T-helper 2 cell treated with Interferon-gamma antibody and Interleukin-4, amounts not matched to agents 100 ng/mL and 5 ng/mL, for 36 hours (primary cell): Measurements from ENCODE around the gene DRAP1. TPM values are rescaled to one million over a fixed set of nuclear protein-coding genes. Genes with fewer than 3 reads are reported as not detected.

ENCODE experiments used
- intact Hi-C: fragments of 100-400 bp; cut with micrococcal nuclease; formaldehyde crosslinking; loops from one replicate; pipeline ENCODE4 v1.15.1; 2023
- total RNA-seq: library from RNA; stranded (reverse); gene quantifications from 2 replicates; pipeline ENCODE4 v1.2.3, GENCODE V29; 2022

The DRAP1 gene
- total RNA-seq, 1 donor from 2014 or later, result 131 TPM

- intact Hi-C loops, result loop anchor here (1.0 kb wide), 2 partner anchors 10 to 19 kb away; partner anchors contain the start of genes C11orf68, CCDC85B and DRAP1
Measured at GRCh38 chr11:65900125-65900898, 18.9 kb upstream of the DRAP1 start, which contains the start of gene FOSL1. Gene FOSL1 (minus strand): TSS chr11:65900388. CDS start chr11:65900339, 49 bp downstream.

DNA sequence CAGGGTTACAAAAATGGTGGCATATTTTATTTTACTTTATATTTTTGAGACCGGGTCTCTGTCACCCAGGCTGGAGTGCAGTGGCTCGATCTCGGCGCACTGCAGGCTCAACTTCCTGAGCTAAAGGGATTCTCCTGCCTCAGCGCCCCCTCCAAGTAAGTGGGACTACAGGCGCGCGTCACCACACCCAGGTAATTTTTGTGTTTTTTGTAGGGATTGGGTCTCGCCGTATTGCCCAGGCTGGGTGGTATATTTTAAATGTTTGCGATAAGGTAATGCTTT is 18.4 kb upstream of the DRAP1 start:
- intact Hi-C loops, result loop anchor here (1.0 kb wide), 2 partner anchors 11 to 18 kb away; partner anchors contain the start of genes C11orf68, CCDC85B and DRAP1

- intact Hi-C loops, result no loop called here
Measured at GRCh38 chr11:65903068-65903481, 16.2 kb upstream of the DRAP1 start.

- intact Hi-C loops, result no loop called here
Measured at GRCh38 chr11:65903715-65904114, 15.5 kb upstream of the DRAP1 start.

DNA sequence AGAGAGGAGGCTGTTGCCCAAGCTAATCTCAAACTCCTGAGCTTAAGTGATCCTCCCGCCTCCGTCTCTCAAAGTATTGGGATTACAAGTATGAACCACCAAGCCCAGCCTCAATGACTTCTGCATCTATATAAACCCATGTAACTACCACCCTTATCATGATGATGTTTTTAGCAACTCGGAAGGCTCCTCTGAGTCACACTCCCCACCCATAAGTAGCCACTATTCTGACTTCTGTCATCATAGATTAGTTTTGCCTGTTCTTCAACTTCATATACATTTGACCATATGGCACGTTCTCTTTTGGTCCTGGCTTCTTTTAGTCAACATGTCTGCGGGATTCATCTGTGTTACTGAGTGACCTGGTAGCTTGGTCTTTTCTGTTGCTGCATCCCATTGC is 12.6 kb upstream of the DRAP1 start:
- intact Hi-C loops, result no loop called here

- intact Hi-C loops, result no loop called here
Measured at GRCh38 chr11:65907878-65908277, 11.3 kb upstream of the DRAP1 start.

DNA sequence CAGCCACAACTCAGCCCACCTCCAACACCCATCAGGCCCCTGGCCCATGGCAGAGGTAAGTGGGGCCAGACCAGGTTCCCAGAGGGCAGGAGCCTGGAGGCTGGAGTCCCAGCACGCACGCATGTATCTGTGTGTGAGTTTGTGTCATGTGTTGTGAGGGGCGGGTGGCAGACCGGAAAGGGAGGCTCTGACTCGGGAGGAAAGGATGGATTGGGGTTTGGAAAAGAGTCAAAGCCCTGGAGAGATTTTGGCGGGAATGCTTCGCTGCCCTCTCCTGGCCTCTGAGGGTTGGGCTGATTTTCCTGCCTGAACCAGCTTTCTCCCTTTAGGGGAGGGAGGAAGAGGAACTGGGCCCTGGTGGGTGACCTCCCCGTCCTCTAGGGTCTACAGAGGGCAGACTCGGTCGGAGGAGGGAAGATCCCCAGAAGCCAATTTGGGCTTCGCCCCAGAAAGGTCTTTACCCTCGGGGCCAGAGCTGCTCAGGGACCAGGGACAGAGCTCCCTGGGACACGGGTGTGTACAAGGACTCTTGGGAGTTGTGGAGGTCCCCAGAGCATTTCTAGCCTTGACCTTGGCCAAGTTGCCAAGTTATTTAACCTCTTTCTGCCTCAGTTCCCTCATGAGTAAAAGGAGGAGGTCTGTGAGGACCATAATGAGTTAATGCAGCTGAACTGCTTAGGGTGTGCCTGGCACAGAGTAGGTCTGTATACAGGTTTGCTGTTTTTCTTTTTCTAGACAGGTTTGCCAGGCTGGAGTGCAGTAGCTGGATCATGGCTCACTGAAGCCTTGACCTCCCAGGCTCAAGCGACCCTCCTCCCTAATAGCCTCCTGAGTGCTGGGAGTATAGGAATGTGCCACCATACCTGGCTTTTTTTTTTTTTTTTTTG is 7.3 kb upstream of the DRAP1 start:
- intact Hi-C loops, result no loop called here

- intact Hi-C loops, result no loop called here
Measured at GRCh38 chr11:65912845-65913244, 6.4 kb upstream of the DRAP1 start.

- intact Hi-C loops, result no loop called here
Measured at GRCh38 chr11:65915101-65915820, 4.0 kb upstream of the DRAP1 start.

DNA sequence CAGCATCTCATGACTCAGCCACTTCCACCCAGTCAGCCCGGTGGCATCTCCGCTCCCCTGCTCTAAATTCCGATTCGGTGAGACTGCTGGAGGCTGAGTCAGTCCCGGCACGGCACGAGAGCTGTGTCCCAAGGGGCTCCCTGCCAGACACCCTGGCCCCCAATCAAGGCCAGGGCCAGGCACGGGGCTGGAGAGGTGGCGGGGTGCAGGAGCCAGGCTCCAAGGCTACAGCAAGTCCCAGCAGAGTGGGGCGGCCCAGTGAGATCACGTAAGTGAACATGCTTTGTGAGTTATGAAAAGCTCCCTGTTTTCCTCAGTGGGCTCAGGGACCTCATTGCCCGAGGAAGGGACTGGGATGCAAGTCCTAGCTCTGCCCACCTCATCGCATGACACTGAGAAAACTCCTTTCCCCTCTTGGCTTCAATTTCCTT is 3.4 kb upstream of the DRAP1 start:
- intact Hi-C loops, result no loop called here

GRCh38 chr11:65916391-65916790 is 2.8 kb upstream of the DRAP1 start:
- intact Hi-C loops, result no loop called here

DNA sequence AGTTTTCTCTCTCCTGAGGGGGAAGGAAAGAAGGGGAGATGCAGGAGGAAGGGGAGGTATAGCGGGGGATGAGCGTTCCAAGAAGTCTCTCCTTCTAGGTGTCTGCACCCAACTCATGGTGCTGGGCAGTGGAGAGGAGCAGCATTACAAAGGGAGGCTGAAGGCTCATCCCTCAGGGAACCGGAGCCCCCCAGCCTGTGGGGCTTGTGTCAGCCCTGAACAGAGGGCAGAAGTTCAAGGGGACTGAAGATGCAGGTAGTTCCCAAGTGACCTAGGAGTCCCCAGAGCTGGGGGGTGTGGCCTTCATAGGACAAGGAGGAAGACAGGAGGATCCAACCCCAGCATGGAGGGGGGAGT is 2.2 kb upstream of the DRAP1 start:
- intact Hi-C loops, result no loop called here

DNA sequence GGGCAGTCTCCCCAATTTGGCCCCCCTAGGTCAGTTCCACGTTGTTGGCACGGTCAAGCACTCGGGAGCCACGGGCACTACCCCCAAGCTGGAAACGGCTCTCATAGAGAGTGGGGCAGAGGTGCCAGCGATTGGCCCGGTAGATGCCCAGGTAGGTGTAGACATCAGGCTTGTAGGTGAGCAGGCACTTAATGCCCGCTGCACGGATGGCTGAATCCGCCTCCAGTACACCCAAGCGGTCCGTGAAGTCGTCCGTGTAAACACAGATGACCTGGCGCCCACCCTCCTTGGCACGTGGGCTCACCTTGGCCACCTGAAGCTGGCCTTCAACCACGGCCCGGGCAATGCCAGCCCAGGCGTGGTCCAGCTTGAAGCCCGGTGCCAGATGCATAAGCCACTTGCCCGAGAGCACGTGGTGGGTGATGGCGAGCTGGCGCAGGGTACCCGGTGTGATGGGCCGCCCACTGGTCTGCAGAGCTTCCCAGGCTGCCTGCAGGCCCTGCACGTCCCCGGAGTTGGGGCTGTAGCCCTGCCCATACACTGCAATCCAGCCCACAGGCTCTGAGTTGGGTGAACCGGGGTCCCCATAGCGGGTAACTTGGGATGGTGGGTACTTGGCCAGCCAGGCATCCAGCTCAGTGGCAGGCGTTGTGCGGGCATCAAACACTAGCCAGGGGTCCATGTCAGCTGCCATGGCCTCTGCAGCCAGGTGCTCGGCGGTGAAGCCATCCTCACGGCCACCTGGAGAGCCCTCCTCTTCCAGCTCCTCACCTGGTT is 1.6 kb upstream of the DRAP1 start:
- intact Hi-C loops, result no loop called here

GRCh38 chr11:65918211-65919140 is 750 bp upstream of the DRAP1 start, which contains the start of gene C11orf68:
Gene C11orf68 (minus strand): TSS chr11:65919062. CDS start chr11:65919031, 31 bp downstream.
- intact Hi-C loops, result loop anchor here (1.0 kb wide), 8 partner anchors 10 to 303 kb away; partner anchors contain the start of genes CFL1, FIBP, FOSL1 and PCNX3

DNA sequence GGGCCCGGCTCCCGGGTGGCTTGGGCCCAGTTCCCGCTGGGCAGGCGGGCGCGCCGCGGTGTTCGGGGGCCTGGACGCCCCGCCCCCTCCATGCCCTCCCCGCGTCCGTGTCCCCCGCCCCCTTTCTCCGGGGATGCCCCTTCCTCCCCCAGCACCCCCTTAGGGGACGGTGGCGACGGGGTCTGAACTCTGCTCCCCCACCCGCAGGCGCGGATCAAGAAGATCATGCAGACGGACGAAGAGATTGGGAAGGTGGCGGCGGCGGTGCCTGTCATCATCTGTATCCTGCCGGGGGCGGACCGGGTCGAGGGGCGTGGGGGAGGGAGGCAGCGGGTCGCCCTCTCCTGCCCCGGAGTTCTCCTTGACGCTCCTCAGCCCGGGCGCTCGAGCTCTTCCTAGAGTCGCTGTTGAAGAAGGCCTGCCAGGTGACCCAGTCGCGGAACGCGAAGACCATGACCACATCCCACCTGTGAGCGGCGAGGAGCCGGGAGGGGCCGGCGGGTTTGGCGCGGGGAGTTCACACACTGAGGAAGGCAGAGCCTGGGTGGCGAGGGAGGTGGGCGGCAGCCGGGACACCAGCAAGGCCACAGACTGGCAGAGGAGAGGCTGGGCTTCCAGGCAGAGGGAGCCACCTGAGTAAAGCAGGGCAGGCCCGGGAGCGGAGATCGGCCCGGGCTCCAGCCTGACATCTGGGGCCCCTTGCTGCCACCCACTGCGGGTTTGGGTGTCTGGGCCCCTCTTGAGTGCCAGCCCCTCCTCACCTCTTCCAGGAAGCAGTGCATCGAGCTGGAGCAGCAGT is 546 bp downstream of the DRAP1 start:
- intact Hi-C loops, result loop anchor here (1.0 kb wide), 8 partner anchors 9 to 304 kb away; partner anchors contain the start of genes CFL1, FIBP, FOSL1 and PCNX3

DNA sequence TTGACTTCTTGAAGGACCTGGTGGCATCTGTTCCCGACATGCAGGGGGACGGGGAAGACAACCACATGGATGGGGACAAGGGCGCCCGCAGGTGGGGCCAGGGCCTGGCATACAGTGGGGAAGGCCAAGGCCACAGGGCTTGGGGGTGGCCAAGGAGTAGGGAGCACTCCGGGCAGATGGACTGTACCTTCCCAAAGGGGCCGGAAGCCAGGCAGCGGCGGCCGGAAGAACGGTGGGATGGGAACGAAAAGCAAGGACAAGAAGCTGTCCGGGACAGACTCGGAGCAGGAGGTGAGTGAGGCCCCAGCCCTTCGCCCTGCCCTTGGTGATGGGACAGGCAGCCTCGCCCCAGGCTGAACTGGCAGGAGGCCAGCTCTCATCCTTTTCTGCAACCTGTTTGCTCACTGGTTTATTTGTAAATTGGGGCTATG is 1.2 kb downstream of the DRAP1 start:
- intact Hi-C loops, result no loop called here

DNA sequence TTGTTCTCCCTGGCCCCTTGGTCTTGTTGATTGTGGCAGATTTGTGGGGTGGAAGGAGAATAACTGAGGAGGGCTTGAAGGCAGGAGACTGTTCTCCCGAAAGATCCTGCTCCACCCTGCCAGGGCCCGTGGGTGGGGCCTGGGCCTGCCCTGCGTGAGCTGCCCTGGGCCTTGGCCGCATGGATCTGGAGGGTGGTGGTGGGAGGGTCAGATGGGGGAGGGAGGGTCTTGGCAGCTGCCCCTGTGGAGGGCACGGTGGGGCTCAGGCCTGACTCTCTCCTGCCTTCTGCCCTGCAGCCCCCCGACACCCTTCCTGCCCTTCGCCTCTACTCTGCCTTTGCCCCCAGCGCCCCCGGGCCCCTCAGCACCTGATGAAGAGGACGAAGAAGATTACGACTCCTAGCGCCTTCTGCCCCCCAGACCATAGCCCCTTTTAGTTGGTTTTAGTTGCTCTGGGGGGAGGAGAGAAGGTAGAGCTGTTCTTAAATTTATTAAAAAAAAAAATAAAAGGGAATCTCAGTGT is 1.9 kb downstream of the DRAP1 start:
- intact Hi-C loops, result no loop called here

- intact Hi-C loops, result no loop called here
Measured at GRCh38 chr11:65921876-65922275, 2.6 kb downstream of the DRAP1 start.
